ENCODE measurements around the gene RTL9. TPM values are rescaled to one million over a fixed set of nuclear protein-coding genes. Genes with fewer than 3 reads are reported as not detected.
A peak's percentile ranks its signal among the peaks of the same experiment; 100 is the strongest.
"Not testable (repeated sequence)": the region's sequence is repeated elsewhere in the genome, so short reads cannot be mapped to it uniquely, and the experiment has no call there.

Gene RTL9
- total RNA-seq, 1 donor from 2014 or later: under 0.01 TPM

- DNase-seq (ENCODE audit: low spot score in 2 of 2) (no peak), FAIRE-seq (no peak)
Observed at GRCh38 chrX:110403441-110404238, 45.0 kb downstream of the RTL9 start.

- DNase-seq (ENCODE audit: low spot score in 2 of 2) (no peak), FAIRE-seq (no peak)
Observed at GRCh38 chrX:110404376-110404775, 45.7 kb downstream of the RTL9 start.

- DNase-seq (ENCODE audit: low spot score in 2 of 2); FAIRE-seq: not testable (repeated sequence)
Observed at GRCh38 chrX:110406250-110406649, 47.6 kb downstream of the RTL9 start.

DNA sequence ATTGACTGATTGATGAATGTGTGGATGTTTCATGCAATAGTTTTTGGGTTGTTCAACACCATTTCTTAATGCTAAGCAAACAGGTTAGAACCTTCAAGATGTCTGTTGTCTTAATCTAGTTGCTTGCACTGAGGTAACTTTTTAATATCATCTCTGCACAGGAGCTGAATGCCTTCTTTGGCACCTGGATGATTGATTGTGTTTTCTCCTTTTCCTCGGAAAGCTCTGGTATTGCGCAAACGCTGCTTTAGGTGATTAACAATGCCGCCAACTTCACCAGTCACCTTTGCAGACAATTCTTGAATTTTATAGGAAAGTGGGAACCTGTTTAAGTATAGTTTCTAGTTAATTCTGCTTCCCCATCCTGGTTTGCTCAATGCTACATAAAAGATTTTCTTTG lies 48.2 kb downstream of the RTL9 start:
- FAIRE-seq (no peak), DNase-seq (ENCODE audit: low spot score in 2 of 2) (no peak)

DNA sequence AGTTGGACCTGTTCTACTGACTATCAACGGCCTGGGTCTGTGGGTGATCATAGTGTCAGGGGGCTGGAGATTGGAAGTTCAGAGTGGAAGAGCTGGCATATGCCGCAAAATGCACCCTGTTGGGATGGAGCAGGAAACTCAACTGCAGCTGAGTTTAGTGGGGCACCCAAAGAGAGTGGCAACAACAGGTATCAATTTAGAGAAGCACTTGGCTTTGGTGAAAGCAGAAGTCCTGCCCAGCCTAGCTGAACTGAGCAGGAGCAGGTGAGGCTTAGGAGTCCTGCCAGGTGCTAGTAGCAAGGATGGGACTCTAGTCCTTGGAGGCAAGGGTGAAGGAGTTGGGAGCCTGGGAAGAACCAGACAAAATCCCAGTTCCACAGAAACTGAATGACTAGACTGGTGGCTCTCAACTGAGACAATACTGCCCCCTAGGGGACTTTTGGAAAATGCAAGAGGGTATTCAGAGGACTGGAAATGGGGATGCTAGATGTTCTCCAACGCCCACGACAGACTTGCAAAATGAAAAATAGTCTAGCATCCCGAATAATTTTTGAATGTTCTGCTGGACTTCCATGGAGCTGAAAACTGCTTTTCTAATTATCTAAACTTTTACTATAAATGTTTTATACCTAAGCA lies 49.4 kb downstream of the RTL9 start:
- peak; percentile 10 to 35 for DNase-seq (ENCODE audit: low spot score in 2 of 2)
- FAIRE-seq: no peak

Small RNA genes within 50 kb of the gene (small RNA-seq; reads per million reads assigned to genes)
- not detected for gene GNG5P2

Other genes with a start within 250 kb of the RTL9 start
- gene AMMECR1, start 40.8 kb upstream of the RTL9 start, total RNA-seq: 2.9 TPM

Data from frontal cortex (tissue), 4 donors.